Endodermal cell (in vitro differentiated cells): ENCODE data around the gene DPYSL3. TPM values are rescaled to one million over a fixed set of nuclear protein-coding genes. Genes with fewer than 3 reads are reported as not detected.

ENCODE experiments used
- DNase-seq: peaks from one replicate; pipeline ENCODE4 v3.0.0-alpha.2; 2017
- H3K27ac ChIP-seq: 2 replicates; pipeline ENCODE4 v1.5.1; 2013; ENCODE audit warnings: mild to moderate bottlenecking, low read depth, low read length, moderate library complexity
- H3K27me3 ChIP-seq: 2 replicates; pipeline ENCODE4 v1.6.1; 2013; ENCODE audit warnings: mild to moderate bottlenecking, low read length, moderate library complexity; ENCODE audit not compliant: insufficient read depth, control insufficient read depth, poor library complexity, severe bottlenecking
- H3K36me3 ChIP-seq: 2 replicates; pipeline ENCODE4 v1.7.0; 2013; ENCODE audit warnings: mild to moderate bottlenecking, low read length, moderate library complexity; ENCODE audit not compliant: control insufficient read depth, insufficient read depth
- H3K4me1 ChIP-seq: one replicate; pipeline ENCODE4 v1.7.0; 2013; ENCODE audit warnings: low read length; ENCODE audit not compliant: control insufficient read depth, insufficient read depth
- H3K4me3 ChIP-seq: 2 replicates; pipeline ENCODE4 v1.5.1; 2013; ENCODE audit warnings: mild to moderate bottlenecking, low read length, moderate library complexity
- H3K9ac ChIP-seq: 2 replicates; pipeline ENCODE4 v1.6.1; 2013; ENCODE audit warnings: mild to moderate bottlenecking, low read length, moderate library complexity; ENCODE audit not compliant: poor library complexity, severe bottlenecking; ENCODE audit errors: extremely low read depth
- H3K9me3 ChIP-seq: 2 replicates; pipeline ENCODE4 v1.6.1; 2013; ENCODE audit warnings: mild to moderate bottlenecking, low read length, moderate library complexity; ENCODE audit not compliant: control insufficient read depth
- H3K27ac Mint-ChIP-seq: 2 replicates; pipeline ENCODE4 v1.8.0; 2020; ENCODE audit warnings: mixed read lengths
- H3K27me3 Mint-ChIP-seq: 2 replicates; pipeline ENCODE4 v1.8.0; 2021; ENCODE audit warnings: mild to moderate bottlenecking, mixed read lengths; ENCODE audit not compliant: insufficient read depth
- H3K36me3 Mint-ChIP-seq: 2 replicates; pipeline ENCODE4 v1.8.0; 2020; ENCODE audit warnings: low read depth, mixed read lengths
- H3K4me1 Mint-ChIP-seq: 2 replicates; pipeline ENCODE4 v1.8.0; 2020; ENCODE audit warnings: mixed read lengths
- H3K4me3 Mint-ChIP-seq: 2 replicates; pipeline ENCODE4 v1.8.0; 2020; ENCODE audit warnings: mild to moderate bottlenecking, moderate library complexity, mixed read lengths
- H3K9me3 Mint-ChIP-seq: 2 replicates; pipeline ENCODE4 v1.8.0; 2020; ENCODE audit warnings: mild to moderate bottlenecking, mixed read lengths
- CTCF ChIP-seq: fragments of 200-600 bp; sonication (generic); conservative IDR thresholded peaks from 2 replicates; pipeline ENCODE4 v1.5.0; 2021; ENCODE audit warnings: antibody characterized with exemption, mild to moderate bottlenecking
- WGBS, 2 experiments: methylation state at CpG; one replicate each; pipeline versions ENCODE4 v1.1.5 to v1.1.7; 2013; ENCODE audit warnings: missing lambda C conversion rate in 2 of 2, mixed read lengths in 1 of 2; ENCODE audit not compliant: insufficient coverage in 1 of 2, insufficient read length in 1 of 2; 5-methylcytosine and 5-hydroxymethylcytosine counted together
- long read RNA-seq, 4 experiments: library from polyadenylated mRNA in 2 of 4; library from RNA in 1 of 4; library from capped mRNA in 1 of 4; stranded (forward) in 3 of 4; unstranded in 1 of 4; transcript quantifications; one replicate each; pipeline ENCODE4 v2.0.0, GENCODE V29; 2020 to 2021; ENCODE audit warnings: inconsistent platforms in 1 of 4
- polyA plus RNA-seq, 2 experiments: library from polyadenylated mRNA; stranded (reverse); fragments of 50-300 nt; gene quantifications; one replicate each; pipeline ENCODE4 v1.2.3, GENCODE V29; 2013
- total RNA-seq, 2 donors: library from RNA; stranded (reverse); fragmentation: NEBNext Ultra II Directional in 1 of 2; extraction: Animal tissue kit (Norgen Biotek cat#: 25700) in 1 of 2; gene quantifications; 2 replicates in 1 of 2; 3 replicates in 1 of 2; pipeline ENCODE4 v1.2.1, GENCODE V29; 2021

Gene DPYSL3
- 10 to 100 TPM; 76.3 to 98.6 TPM for total RNA-seq
- polyA plus RNA-seq (2013, experiment 1 of 2), result 208 TPM
- 208 TPM for polyA plus RNA-seq (2013, experiment 2 of 2)
- long read RNA-seq, experiment 1, full-length matches to known transcripts, result 8 of 71 reads
- long read RNA-seq, experiment 1, partial matches to known transcripts, result 14 of 71 reads
- long read RNA-seq, experiment 1, other reads (novel, unspliced or antisense), result 49 of 71 reads
- long read RNA-seq, experiment 2, full-length matches to known transcripts, result 83 of 148 reads
- long read RNA-seq, experiment 2, partial matches to known transcripts, result 21 of 148 reads
- long read RNA-seq, experiment 2, other reads (novel, unspliced or antisense), result 44 of 148 reads
- long read RNA-seq, experiment 3, full-length matches to known transcripts, result 43 of 61 reads
- long read RNA-seq, experiment 3, partial matches to known transcripts, result 2 of 61 reads
- long read RNA-seq, experiment 3, other reads (novel, unspliced or antisense), result 16 of 61 reads
- long read RNA-seq, experiment 4, partial matches to known transcripts, result 16 of 17 reads
- long read RNA-seq, experiment 4, other reads (novel, unspliced or antisense), result 1 of 17 reads

- peak within 1 kb of the TSS; percentile 60 for H3K4me3 Mint-ChIP-seq
- H3K4me1 Mint-ChIP-seq, result peaks cover 3% of the 10 kb centered on the region
- no peaks in the 10 kb centered on the region for H3K9me3 Mint-ChIP-seq
- H3K4me1 ChIP-seq, result no peaks in the 10 kb centered on the region
- peak; percentile 93 for DNase-seq
- H3K4me3 ChIP-seq, result peak within 1 kb of the TSS; percentile 85
- no peak within 1 kb of the TSS for H3K27ac ChIP-seq
- H3K27me3 ChIP-seq, result peaks cover 40% of the 10 kb centered on the region
- 6 to 17% methylated on average over 17 to 66 of the region's 66 CpGs for WGBS, 2 experiments
- TF ChIP-seq CTCF, result peak; percentile 62
- H3K27me3 Mint-ChIP-seq, result peaks cover 46% of the 10 kb centered on the region
- no peaks in the 10 kb centered on the region for H3K9me3 ChIP-seq
- no peaks in the 10 kb centered on the region for H3K36me3 Mint-ChIP-seq
- H3K36me3 ChIP-seq, result no peaks in the 10 kb centered on the region
- H3K27ac Mint-ChIP-seq, result no peak within 1 kb of the TSS
- peak within 1 kb of the TSS; percentile 3 for H3K9ac ChIP-seq
These were observed at the start of gene DPYSL3 for GRCh38 chr5:147509710-147510651. Gene DPYSL3 (minus strand): TSS chr5:147510068. CDS start chr5:147509858, 210 bp downstream.

- DNase-seq, result peak; percentile 79
- no peak overlapping the region for H3K9ac ChIP-seq
- TF ChIP-seq CTCF, result peak; percentile 83
- H3K4me3 ChIP-seq, result no peak overlapping the region
- Mint-ChIP-seq H3K4me3 (no peak overlapping the region), H3K27ac (no peak overlapping the region), H3K9me3 (no peaks in the 10 kb centered on the region), H3K4me1 (peaks cover 11% of the 10 kb centered on the region), H3K27me3 (no peaks in the 10 kb centered on the region), H3K36me3 (no peaks in the 10 kb centered on the region)
- no peaks in the 10 kb centered on the region for H3K27me3 ChIP-seq
- no peaks in the 10 kb centered on the region for H3K4me1 ChIP-seq
- no peak overlapping the region for H3K27ac ChIP-seq
- H3K36me3 ChIP-seq, result no peaks in the 10 kb centered on the region
- WGBS, 2 experiments, result 25 to 59% methylated on average over 2 of the region's 2 CpGs
- no peaks in the 10 kb centered on the region for H3K9me3 ChIP-seq
These were observed 49.0 kb upstream of the DPYSL3 start for GRCh38 chr5:147558826-147559225.
